Erythroblast (primary cell): ENCODE measurements around the gene SEMA3B.

ENCODE experiments used
- GATA1 ChIP-seq: IDR thresholded peaks from 2 replicates; pipeline ENCODE4 v1.6.1; 2011; ENCODE audit warnings: low read depth, mild to moderate bottlenecking, control low read depth, low read length, moderate library complexity
- POLR2A ChIP-seq: IDR thresholded peaks from 2 replicates; pipeline ENCODE4 v1.6.1; 2011; ENCODE audit warnings: mild to moderate bottlenecking, low read length

DNA sequence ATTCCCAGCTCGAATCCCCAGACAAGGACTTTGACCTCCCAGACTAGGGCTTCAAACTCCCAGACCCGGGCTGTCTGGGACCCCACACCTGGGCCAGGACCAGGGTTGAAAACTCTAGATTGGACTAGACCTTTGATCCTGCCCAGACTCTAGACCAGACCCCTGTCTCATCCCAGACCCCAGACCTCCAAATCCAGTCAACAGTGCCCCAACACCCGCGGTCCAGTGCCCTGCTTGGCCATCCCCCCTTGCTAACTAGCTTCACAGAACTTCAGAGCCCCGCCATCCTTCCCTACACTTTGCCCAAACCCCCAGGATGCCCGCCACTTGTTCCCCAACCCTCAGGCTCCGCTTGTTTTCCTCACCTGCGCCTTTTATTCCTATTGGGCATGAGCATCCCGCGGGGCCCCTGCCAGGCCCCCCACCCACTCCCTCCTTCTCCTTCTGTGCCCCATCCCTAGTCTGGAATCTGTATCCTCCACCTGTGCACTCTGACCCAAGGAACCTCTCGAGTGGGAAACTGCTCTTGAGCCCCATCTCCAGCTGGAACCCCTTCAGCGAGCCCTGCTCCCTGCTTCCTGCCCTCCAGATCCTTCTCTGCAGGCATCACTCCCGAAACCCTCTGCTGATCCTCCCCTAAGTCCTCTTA lies 32.3 kb upstream of the SEMA3B start:
- TF ChIP-seq POLR2A (no peak), GATA1 (no peak)
